Measurements from ENCODE around the gene ZCCHC10. TPM values are rescaled to one million over a fixed set of nuclear protein-coding genes. Genes with fewer than 3 reads are reported as not detected.
"Not testable (repeated sequence)": the region's sequence is repeated elsewhere in the genome, so short reads cannot be mapped to it uniquely, and the experiment has no call there.

The ZCCHC10 gene
- total and polyA plus RNA-seq, 2 donors (not counting 3 experiments of a cell fraction or from before 2014, with no cell fraction given): 25.9 to 32.1 TPM

- peak overlapping the region; percentile 49 for H3K9ac ChIP-seq (replicated peaks; ENCODE audit: extremely low read depth, insufficient read depth, low read length)
- dilution Hi-C loops (cut with MboI; ENCODE audit: extremely low pct_ligation_motif_present, low sequenced_read_pairs): no loop called here
- intact Hi-C loops (cut with micrococcal nuclease): loop anchor here (1.0 to 5.0 kb wide), 3 partner anchors 25 to 119 kb away; partner anchors contain the start of gene AFF4
- no peaks in the 10 kb centered on the region for H3K9me3 ChIP-seq (replicated peaks; ENCODE audit: control insufficient read depth, insufficient read depth, low read length)
- DNase-seq (ENCODE audit: low read depth, low spot score): no peak
- TF ChIP-seq EZH2 (IDR thresholded peaks at IDR 0.05; ENCODE audit: borderline replicate concordance, low read depth, low read length, severe bottlenecking) (no peak), FOS (IDR thresholded peaks at IDR 0.05; ENCODE audit: borderline replicate concordance, insufficient read depth, low read length) (no peak), GATA2 (IDR thresholded peaks at IDR 0.05; ENCODE audit: insufficient read depth, insufficient read length, low read depth, low read length) (no peak)
- H3K79me2 ChIP-seq (ENCODE audit: control insufficient read depth, insufficient read depth, low read length): peaks cover 31% of the 10 kb centered on the region
- peaks cover 5% of the 10 kb centered on the region for H3K4me1 ChIP-seq (ENCODE audit: control insufficient read depth, extremely low read depth, insufficient read depth, low read length)
- no peaks in the 10 kb centered on the region for H3K36me3 ChIP-seq (ENCODE audit: control insufficient read depth in 2 of 2, extremely low read depth in 1 of 2, insufficient read depth in 2 of 2, low read length in 2 of 2)
- H3K27ac ChIP-seq (ENCODE audit: insufficient read depth, low read depth, low read length): peak overlapping the region; percentile 28
- ChIA-PET CTCF (no interaction called here), POLR2A (interaction anchor here (0.8 kb wide), 1 partner anchor 25 kb away, joined by 3 read pairs; the partner anchor contains the start of gene HSPA4)
- no peaks in the 10 kb centered on the region for H3K27me3 ChIP-seq (ENCODE audit: control insufficient read depth in 2 of 2, insufficient read depth in 2 of 2, low read length in 2 of 2)
- peak overlapping the region; percentile 94 for H3K4me2 ChIP-seq (ENCODE audit: insufficient read depth, low read length)
- peak overlapping the region; percentile 55 to 86 (median 84) for H3K4me3 ChIP-seq (replicated peaks in 1 of 3; ENCODE audit: insufficient read depth in 1 of 3, low read depth in 1 of 3, low read length in 3 of 3)
- peak overlapping the region; percentile 98 for H2AFZ ChIP-seq (ENCODE audit: low read depth, low read length)
- H4K20me1 ChIP-seq (replicated peaks; ENCODE audit: control insufficient read depth, extremely low read depth, insufficient read depth, low read length): no peaks in the 10 kb centered on the region
- no TSS peak for BruUV-seq (replicated peaks)
- FAIRE-seq: no peak
- H3K9me1 ChIP-seq (replicated peaks; ENCODE audit: control insufficient read depth, extremely low read depth, insufficient read depth, low read length): no peaks in the 10 kb centered on the region
These were observed 360 bp upstream of the ZCCHC10 start for GRCh38 chr5:133026664-133027153.

DNA sequence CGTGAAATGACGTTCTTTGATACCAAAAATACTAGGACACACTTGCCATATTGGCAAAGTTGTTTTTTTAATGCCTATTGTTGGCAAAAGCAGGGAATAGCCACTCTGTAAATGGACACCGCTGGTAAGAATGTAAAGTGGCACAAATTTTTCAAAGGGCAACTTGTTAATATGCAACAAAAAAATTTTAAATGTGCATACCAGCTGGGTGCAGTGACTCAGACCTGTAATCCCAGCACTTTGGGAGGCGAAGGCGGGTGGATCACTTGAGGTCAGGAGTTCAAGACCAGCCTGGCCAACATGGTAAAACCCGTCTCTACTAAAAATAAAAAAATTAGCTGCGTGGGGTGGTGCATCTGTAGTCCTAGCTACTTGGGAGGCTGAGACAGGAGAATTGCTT is 6.9 kb downstream of the ZCCHC10 start:
- dilution Hi-C loops (cut with MboI; ENCODE audit: extremely low pct_ligation_motif_present, low sequenced_read_pairs); DNase-seq (ENCODE audit: low read depth, low spot score); POLR2A ChIA-PET; H3K4me3 ChIP-seq (replicated peaks in 1 of 3; ENCODE audit: insufficient read depth in 1 of 3, low read depth in 1 of 3, low read length in 3 of 3); FAIRE-seq; H3K27ac ChIP-seq (ENCODE audit: insufficient read depth, low read depth, low read length); H3K36me3 ChIP-seq (ENCODE audit: control insufficient read depth in 2 of 2, extremely low read depth in 1 of 2, insufficient read depth in 2 of 2, low read length in 2 of 2); H3K4me1 ChIP-seq (ENCODE audit: control insufficient read depth, extremely low read depth, insufficient read depth, low read length); H3K9me1 ChIP-seq (replicated peaks; ENCODE audit: control insufficient read depth, extremely low read depth, insufficient read depth, low read length); intact Hi-C loops (cut with micrococcal nuclease); H3K9me3 ChIP-seq (replicated peaks; ENCODE audit: control insufficient read depth, insufficient read depth, low read length); H3K9ac ChIP-seq (replicated peaks; ENCODE audit: extremely low read depth, insufficient read depth, low read length); H2AFZ ChIP-seq (ENCODE audit: low read depth, low read length); H4K20me1 ChIP-seq (replicated peaks; ENCODE audit: control insufficient read depth, extremely low read depth, insufficient read depth, low read length); BruUV-seq (replicated peaks); H3K4me2 ChIP-seq (ENCODE audit: insufficient read depth, low read length); H3K27me3 ChIP-seq (ENCODE audit: control insufficient read depth in 2 of 2, insufficient read depth in 2 of 2, low read length in 2 of 2): not testable (repeated sequence)
- CTCF ChIA-PET: interaction anchor here (0.6 to 0.8 kb wide), 2 partner anchors 119 to 519 kb away, joined by 3 read pairs; no protein-coding TSS in a partner anchor
- peaks cover 29% of the 10 kb centered on the region for H3K79me2 ChIP-seq (ENCODE audit: control insufficient read depth, insufficient read depth, low read length)

All from endothelial cell of umbilical vein (primary cell).